Right renal cortex interstitium (tissue), 3 donors: ENCODE measurements around the gene SLC26A1. TPM values are rescaled to one million over a fixed set of nuclear protein-coding genes. Genes with fewer than 3 reads are reported as not detected.

Experiments used
- DNase-seq, 3 donors: peaks; one replicate each; pipeline ENCODE4 v3.0.0-alpha.2; 2013; ENCODE audit warnings: low read depth in 3 of 3, low spot score in 2 of 3
- polyA plus RNA-seq, 3 donors: library from polyadenylated mRNA; unstranded; fragments of 120-200 nt; gene quantifications; one replicate each; pipeline ENCODE4 v1.2.1, GENCODE V29; 2013; ENCODE audit not compliant: insufficient read length in 3 of 3

SLC26A1 gene
- polyA plus RNA-seq: 1 to 10 TPM; 7.2 to 8.9 (median 7.7) TPM

GRCh38 chr4:993111-994029 is at the start of gene SLC26A1:
TSS of gene SLC26A1 (minus strand) at chr4:993404. CDS start at chr4:991703, 1,701 bp downstream.
- no peak for DNase-seq

GRCh38 chr4:1042352-1043055 is 49.3 kb upstream of the SLC26A1 start:
- no peak for DNase-seq

- no peak for DNase-seq
Measured at GRCh38 chr4:1041936-1042330, 48.7 kb upstream of the SLC26A1 start.

GRCh38 chr4:1041147-1041935 is 48.1 kb upstream of the SLC26A1 start:
- no peak for DNase-seq

GRCh38 chr4:1040344-1041146 is 47.3 kb upstream of the SLC26A1 start:
- no peak for DNase-seq

- no peak for DNase-seq
Measured at GRCh38 chr4:1039493-1040343, 46.5 kb upstream of the SLC26A1 start.

- DNase-seq: no peak
Measured at GRCh38 chr4:1038948-1039492, 45.8 kb upstream of the SLC26A1 start.

GRCh38 chr4:1036976-1037810 is 44.0 kb upstream of the SLC26A1 start:
- no peak for DNase-seq

- no peak for DNase-seq
Measured at GRCh38 chr4:1036095-1036494, 42.9 kb upstream of the SLC26A1 start.

- DNase-seq: no peak
Measured at GRCh38 chr4:1035510-1035909, 42.3 kb upstream of the SLC26A1 start.

GRCh38 chr4:1033840-1034551 is 40.8 kb upstream of the SLC26A1 start:
- DNase-seq: no peak

GRCh38 chr4:1032861-1033260 is 39.7 kb upstream of the SLC26A1 start:
- DNase-seq: no peak

- DNase-seq: no peak
Measured at GRCh38 chr4:1031956-1032795, 39.0 kb upstream of the SLC26A1 start.

GRCh38 chr4:1031346-1031745 is 38.1 kb upstream of the SLC26A1 start:
- no peak for DNase-seq

- DNase-seq: no peak
Measured at GRCh38 chr4:1030559-1030958, 37.4 kb upstream of the SLC26A1 start.

- no peak for DNase-seq
Measured at GRCh38 chr4:1030031-1030430, 36.8 kb upstream of the SLC26A1 start.

- DNase-seq: no peak
Measured at GRCh38 chr4:1029529-1029928, 36.3 kb upstream of the SLC26A1 start.
